ENCODE data around the gene IFITM2. TPM values are rescaled to one million over a fixed set of nuclear protein-coding genes. Genes with fewer than 3 reads are reported as not detected.
"Not testable (repeated sequence)": the region's sequence is repeated elsewhere in the genome, so short reads cannot be mapped to it uniquely, and the experiment has no call there.

The IFITM2 gene
- total RNA-seq, 1 experiment from 2014 or later, result 44.7 TPM

- DNase-seq (ENCODE audit: extremely low read depth, low read depth), result not testable (repeated sequence)
Measured at GRCh38 chr11:319121-319887, 11.7 kb downstream of the IFITM2 start.

DNA sequence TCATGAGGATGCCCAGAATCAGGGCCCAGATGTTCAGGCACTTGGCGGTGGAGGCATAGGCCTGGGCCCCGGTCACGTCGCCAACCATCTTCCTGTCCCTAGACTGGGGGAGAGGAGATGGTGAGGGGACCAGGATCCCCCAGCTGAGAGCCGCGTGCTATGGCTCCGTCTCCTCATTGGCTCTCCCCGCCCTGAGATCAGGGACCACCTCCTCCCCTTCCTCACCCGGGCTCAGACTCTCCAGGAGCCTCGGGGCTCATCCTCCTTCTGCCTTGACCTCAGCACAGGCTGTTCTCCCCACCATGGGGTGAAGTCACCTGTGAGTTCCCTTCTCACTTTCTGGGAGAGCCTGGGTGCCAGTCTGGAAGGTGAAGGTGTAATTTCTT lies 12.3 kb downstream of the IFITM2 start:
- DNase-seq (ENCODE audit: extremely low read depth, low read depth), result not testable (repeated sequence)

DNA sequence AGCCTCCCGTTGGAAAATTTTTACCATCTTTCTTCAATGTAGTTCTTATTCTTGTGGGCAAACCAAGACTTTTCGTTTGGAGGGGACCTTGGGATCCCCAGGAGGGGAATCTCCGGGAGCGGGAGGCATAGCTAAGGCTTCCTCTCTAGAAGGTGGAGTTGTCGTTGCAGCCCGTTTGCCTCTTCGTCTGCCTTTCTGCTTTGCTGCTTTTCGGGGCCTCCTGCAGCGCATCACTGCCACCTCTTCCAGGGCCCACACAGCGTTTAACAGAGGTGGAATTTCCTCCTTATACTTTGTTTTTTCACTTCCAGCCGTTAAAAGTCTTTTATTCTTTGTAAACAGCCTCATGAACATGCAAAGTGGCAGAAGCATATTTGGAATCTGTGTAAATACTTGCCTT lies 16.5 kb downstream of the IFITM2 start:
- no peak for DNase-seq (ENCODE audit: extremely low read depth, low read depth)

GRCh38 chr11:324593-325517 lies 17.2 kb downstream of the IFITM2 start:
- DNase-seq (ENCODE audit: extremely low read depth, low read depth), result not testable (repeated sequence)

DNA sequence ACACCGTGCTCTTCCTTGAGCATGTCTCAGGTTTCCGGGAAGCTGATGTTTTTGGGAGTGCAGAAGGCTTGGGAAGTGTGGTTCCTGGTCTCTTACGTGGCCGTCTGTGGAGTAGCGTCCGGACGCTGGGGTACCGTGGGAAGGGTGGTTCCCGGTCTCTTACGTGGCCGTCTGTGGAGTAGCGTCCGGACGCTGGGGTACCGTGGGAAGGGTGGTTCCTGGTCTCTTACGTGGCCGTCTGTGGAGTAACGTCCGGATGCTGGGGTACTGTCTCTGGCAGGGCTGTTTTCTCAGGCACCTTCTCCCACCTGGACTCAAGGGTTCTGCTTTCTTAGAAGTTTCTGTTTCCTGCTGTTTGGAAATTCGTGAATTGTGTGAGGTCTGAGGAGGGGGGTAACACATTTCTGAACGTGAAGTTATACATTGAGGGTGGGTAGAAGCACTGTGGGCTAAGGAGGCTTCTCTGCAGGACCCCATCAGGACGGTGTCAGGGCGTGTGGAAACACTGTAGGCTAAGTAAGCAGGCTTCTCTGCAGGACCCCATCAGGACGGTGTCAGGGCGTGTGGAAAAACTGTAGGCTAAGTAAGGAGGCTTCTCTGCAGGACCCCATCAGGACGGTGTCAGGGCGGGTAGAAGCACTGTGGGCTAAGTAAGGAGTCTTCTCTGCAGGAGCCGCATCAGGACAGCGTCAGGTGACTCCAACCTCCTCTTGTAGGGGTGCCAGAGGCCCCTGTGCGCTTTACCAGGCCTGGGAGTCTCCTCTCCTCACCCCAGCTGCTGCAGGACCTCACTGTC lies 18.4 kb downstream of the IFITM2 start:
- no peak for DNase-seq (ENCODE audit: extremely low read depth, low read depth)

GRCh38 chr11:326592-326841 lies 18.9 kb downstream of the IFITM2 start:
- no peak for DNase-seq (ENCODE audit: extremely low read depth, low read depth)

- DNase-seq (ENCODE audit: extremely low read depth, low read depth), result no peak
Measured at GRCh38 chr11:326842-327580, 19.4 kb downstream of the IFITM2 start.

DNA sequence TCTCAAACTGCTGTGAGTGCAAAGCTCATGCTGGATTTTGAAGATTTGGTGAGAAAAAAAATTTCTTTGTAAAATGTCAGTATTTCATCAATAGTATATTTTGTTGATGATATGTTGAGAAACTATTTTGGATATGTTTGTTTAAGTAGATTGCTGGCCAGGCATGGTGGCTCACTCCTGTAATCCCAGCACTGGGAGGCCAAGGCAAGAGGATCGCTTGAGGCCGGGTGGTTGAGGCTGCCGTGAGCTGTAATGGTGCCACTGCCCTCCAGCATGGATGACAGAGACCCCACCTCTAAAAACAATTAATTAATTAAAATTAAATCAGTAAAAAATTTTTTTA lies 19.9 kb downstream of the IFITM2 start:
- no peak for DNase-seq (ENCODE audit: extremely low read depth, low read depth)

- DNase-seq (ENCODE audit: extremely low read depth, low read depth), result no peak
Measured at GRCh38 chr11:328012-328411, 20.4 kb downstream of the IFITM2 start.

DNA sequence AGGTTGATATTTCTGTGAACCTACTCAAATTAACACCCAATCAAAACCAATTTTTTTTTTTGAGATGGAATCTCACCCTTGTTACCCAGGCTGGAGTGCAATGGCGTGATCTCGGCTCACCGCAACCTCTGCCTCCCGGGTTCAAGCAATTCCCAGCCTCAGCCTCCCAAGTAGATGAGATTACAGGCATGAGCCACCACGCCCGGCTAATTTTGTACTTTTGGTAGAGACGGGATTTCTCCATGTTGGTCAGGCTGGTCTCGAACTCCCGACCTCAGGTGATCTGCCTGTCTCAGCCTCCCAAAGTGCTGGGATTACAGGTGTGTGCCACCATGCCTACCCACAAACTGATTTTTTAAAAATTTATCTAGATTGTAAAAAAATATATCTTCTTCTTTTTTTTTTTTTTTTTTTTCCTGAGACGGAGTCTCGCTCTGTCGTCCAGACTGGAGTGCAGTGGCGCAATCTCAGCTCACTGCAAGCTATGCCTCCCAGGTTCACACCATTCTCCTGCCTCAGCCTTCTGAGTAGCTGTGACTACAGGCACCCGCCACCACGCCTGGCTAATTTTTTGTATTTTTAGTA lies 21.0 kb downstream of the IFITM2 start:
- not testable (repeated sequence) for DNase-seq (ENCODE audit: extremely low read depth, low read depth)

DNA sequence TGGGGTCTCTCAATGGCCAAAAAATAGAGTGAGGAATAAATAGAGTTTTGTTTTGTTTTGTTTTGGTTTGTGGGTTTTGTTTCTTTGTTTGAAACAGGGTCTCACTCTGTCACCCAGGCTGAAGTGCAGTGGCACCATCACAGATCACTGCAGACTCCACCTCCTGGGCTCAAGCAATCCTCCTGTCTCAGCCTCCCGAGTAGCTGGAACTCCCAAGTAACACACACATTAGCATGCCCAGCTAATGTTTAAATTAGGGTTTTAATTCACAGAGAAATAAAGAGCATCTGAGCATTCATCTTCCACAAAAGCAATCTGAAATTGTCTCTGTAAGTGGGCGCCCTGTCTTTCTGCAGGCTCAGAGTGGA lies 22.3 kb downstream of the IFITM2 start:
- DNase-seq (ENCODE audit: extremely low read depth, low read depth), result no peak

GRCh38 chr11:330307-330693 lies 22.7 kb downstream of the IFITM2 start:
- no peak for DNase-seq (ENCODE audit: extremely low read depth, low read depth)

DNA sequence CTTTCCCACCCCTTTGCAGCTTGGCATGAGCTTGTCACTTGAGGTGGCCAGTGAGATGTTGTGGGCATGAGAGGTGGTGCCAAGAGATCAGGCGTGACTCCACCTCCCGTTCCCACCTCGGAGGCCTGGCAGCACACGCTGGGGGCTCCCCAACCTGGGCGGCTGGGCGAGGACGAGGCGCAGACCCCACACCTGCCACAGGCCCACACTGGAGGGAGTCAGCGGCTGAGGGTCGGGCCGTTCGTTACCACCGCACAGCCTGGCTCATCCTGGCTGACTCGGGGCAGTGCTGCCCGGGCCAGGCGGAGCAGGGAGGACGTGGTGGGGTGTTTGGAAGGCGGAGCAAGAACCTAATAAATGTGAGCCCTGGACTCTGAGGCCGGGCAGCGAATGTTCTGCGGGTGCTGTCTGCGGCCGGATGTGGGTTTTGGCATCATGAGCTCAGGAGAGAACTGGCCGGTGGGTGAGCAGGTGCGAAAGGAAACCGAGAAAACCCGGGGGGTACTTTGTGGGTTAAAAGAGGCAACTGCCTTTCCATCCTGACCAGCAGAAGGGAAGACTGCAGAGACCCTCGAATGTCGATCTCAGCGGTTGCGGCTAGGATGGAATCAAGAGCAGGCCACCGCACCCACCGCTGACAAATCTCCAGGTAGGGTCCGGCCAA lies 23.2 kb downstream of the IFITM2 start:
- no peak for DNase-seq (ENCODE audit: extremely low read depth, low read depth)

- no peak for DNase-seq (ENCODE audit: extremely low read depth, low read depth)
Measured at GRCh38 chr11:331358-332060, 23.9 kb downstream of the IFITM2 start.

- DNase-seq (ENCODE audit: extremely low read depth, low read depth), result no peak
Measured at GRCh38 chr11:332651-333480, 25.2 kb downstream of the IFITM2 start.

DNA sequence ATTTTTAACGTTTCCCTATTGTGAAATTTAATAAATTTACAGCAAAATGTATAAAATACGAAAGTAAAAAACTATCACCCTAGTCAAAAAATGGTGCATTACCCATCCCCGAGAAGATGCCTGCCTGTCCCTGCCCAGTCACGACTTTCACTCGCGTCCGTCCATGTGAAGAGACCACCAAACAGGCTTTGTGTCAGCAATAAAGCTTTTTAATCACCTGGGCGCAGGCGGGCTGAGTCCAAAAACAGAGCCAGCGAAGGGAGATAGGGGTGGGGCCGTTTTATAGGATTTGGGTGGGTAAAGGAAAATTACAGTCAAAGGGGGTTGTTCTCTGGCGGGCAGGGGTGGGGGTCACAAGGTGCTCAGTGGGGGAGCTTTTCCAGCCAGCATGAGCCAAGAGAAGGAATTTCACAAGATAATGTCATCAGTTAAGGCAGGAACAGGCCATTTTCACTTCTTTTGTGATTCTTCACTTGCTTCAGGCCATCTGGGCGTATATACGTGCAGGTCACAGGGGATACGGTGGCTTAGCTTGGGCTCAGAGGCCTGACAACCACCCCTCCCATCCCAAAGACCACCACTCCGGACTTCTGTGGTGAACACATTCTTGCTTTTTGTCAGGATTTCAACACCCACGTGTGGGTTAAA lies 26.1 kb downstream of the IFITM2 start:
- not testable (repeated sequence) for DNase-seq (ENCODE audit: extremely low read depth, low read depth)

DNA sequence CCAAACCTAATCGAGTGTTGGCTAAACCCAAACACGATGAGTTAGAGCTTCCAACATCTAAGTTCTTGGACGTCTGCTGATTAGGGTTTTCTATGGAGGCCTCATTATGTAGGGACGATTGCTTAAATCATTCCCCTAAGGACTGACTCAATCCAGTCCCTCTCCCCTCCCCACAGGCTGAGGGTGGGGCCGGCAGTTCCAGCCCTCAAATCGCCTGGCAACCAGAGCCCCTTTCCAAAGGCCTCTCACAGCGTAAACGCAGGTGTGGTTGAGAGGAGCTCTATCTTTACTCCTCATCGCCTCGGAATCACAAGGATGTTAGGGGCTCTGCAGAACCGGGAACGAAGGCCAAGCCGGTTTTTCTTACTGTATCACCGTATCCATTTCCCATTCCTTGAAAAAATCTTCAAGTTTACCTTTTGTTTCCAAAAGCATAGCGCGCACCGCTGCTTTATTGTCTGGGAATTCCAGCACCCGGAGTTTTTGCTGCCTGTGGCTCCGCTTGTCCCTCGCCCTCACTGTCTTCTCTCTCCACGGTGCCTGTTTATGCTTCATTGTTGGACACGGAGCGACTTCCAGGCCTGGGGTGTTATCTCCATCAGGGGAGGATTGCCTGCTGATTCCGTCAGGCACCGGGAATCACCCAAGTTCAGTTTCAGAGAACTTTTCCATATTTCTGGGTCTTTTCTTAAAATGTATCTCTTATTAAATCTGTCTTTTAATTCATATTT lies 26.8 kb downstream of the IFITM2 start:
- no peak for DNase-seq (ENCODE audit: extremely low read depth, low read depth)
